Measurements from ENCODE around the gene GALNT5.
"Not testable (repeated sequence)": the region's sequence is repeated elsewhere in the genome, so short reads cannot be mapped to it uniquely, and the experiment has no call there.

Gene GALNT5

GRCh38 chr2:157250836-157251235 is 6.7 kb upstream of the GALNT5 start:
- DNase-seq: no peak

GRCh38 chr2:157251932-157252331 is 5.6 kb upstream of the GALNT5 start:
- no peak for DNase-seq

- DNase-seq: no peak
Measured at GRCh38 chr2:157252529-157252928, 5.0 kb upstream of the GALNT5 start.

- DNase-seq: no peak
Measured at GRCh38 chr2:157254041-157254440, 3.5 kb upstream of the GALNT5 start.

- DNase-seq: no peak
Measured at GRCh38 chr2:157255746-157256145, 1.8 kb upstream of the GALNT5 start.

- no peak for DNase-seq
Measured at GRCh38 chr2:157256626-157257025, 879 bp upstream of the GALNT5 start.

- DNase-seq: no peak
Measured at GRCh38 chr2:157258520-157259326, 1.2 kb downstream of the GALNT5 start.

- DNase-seq: no peak
Measured at GRCh38 chr2:157259386-157259785, 1.9 kb downstream of the GALNT5 start.

- no peak for DNase-seq
Measured at GRCh38 chr2:157259960-157260359, 2.5 kb downstream of the GALNT5 start.

- DNase-seq: no peak
Measured at GRCh38 chr2:157260533-157261198, 3.2 kb downstream of the GALNT5 start.

- DNase-seq: peak in 1 of 2 donors; percentile 1
Measured at GRCh38 chr2:157261199-157261782, 3.8 kb downstream of the GALNT5 start.

GRCh38 chr2:157262248-157262647 is 4.7 kb downstream of the GALNT5 start:
- no peak for DNase-seq

GRCh38 chr2:157264099-157264498 is 6.6 kb downstream of the GALNT5 start:
- no peak for DNase-seq

- DNase-seq: no peak
Measured at GRCh38 chr2:157265825-157266224, 8.3 kb downstream of the GALNT5 start.

- no peak for DNase-seq
Measured at GRCh38 chr2:157267476-157267875, 10.0 kb downstream of the GALNT5 start.

- DNase-seq: no peak
Measured at GRCh38 chr2:157269060-157269459, 11.6 kb downstream of the GALNT5 start.

GRCh38 chr2:157269922-157270321 is 12.4 kb downstream of the GALNT5 start:
- no peak for DNase-seq

- no peak for DNase-seq
Measured at GRCh38 chr2:157271590-157272203, 14.2 kb downstream of the GALNT5 start.

- DNase-seq: not testable (repeated sequence)
Measured at GRCh38 chr2:157279311-157279710, 21.8 kb downstream of the GALNT5 start.

GRCh38 chr2:157281316-157281715 is 23.8 kb downstream of the GALNT5 start:
- DNase-seq: no peak

GRCh38 chr2:157283468-157283867 is 26.0 kb downstream of the GALNT5 start:
- DNase-seq: no peak

- no peak for DNase-seq
Measured at GRCh38 chr2:157287160-157287559, 29.7 kb downstream of the GALNT5 start.

GRCh38 chr2:157290525-157290924 is 33.0 kb downstream of the GALNT5 start:
- peak in 1 of 2 donors; percentile 9 for DNase-seq

GRCh38 chr2:157291018-157291417 is 33.5 kb downstream of the GALNT5 start:
- no peak for DNase-seq

All from inflammatory macrophage treated with lipopolysaccharide for 1 hour (primary cell).